Measurements from ENCODE around the gene SPTBN1. TPM values are rescaled to one million over a fixed set of nuclear protein-coding genes. Genes with fewer than 3 reads are reported as not detected.

SPTBN1 gene
- total RNA-seq, 1 donor from 2014 or later: 83.2 TPM

DNA sequence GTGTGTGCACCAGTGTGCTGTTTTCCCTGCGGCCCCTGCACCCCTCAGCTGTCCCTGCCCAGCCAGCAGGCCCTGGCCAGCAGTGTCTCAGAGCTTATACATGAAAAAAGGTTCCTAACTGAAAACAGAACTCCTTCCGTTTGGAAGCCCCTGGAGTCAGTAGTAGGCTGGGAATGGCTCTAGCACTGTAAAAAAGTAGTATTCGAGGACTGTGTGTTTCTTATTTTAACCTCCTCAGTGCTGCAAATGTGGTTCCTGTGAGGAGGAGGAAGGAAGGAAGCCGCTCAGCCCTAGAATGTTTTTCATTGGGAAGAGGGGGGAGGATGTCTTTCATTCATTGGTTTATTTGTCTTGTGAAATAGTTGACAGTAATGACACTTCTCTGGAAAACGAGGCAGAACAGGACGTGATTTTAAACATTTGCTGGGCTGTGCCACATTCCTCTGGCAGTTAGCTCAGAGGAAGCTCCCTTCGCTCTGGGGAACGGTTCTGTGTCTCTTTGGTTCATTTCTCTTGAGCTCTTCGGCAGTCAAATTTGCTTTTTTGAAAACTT, 103.5 kb downstream of the SPTBN1 start:
- Mint-ChIP-seq H3K27ac (peak overlapping the region; percentile 94), H3K4me1 (peaks cover 56% of the 10 kb centered on the region), H3K36me3 (ENCODE audit: low read depth) (peaks cover 21% of the 10 kb centered on the region), H3K9me3 (no peaks in the 10 kb centered on the region), H3K27me3 (no peaks in the 10 kb centered on the region), H3K4me3 (peak overlapping the region; percentile 89)
- TF ChIP-seq CTCF (IDR thresholded peaks at IDR 0.05): no peak
- ATAC-seq (ENCODE audit: low read depth): no peak
- intact Hi-C loops (cut with micrococcal nuclease): loop anchor here (1.0 to 10.0 kb wide), 6 partner anchors 10 to 858 kb away; partner anchors contain the start of genes CCDC88A, CLHC1 and RPS27A
- CTCF ChIA-PET: interaction anchor here (0.6 to 3.7 kb wide), 14 partner anchors 9 to 453 kb away, joined by 3 to 21 read pairs (median 4); no protein-coding TSS in a partner anchor
- DNase-seq: no peak
- POLR2A ChIA-PET: interaction anchor here (0.7 to 7.8 kb wide), 23 partner anchors 9 to 491 kb away, joined by 3 to 198 read pairs (median 6); partner anchors contain the start of gene RTN4

DNA sequence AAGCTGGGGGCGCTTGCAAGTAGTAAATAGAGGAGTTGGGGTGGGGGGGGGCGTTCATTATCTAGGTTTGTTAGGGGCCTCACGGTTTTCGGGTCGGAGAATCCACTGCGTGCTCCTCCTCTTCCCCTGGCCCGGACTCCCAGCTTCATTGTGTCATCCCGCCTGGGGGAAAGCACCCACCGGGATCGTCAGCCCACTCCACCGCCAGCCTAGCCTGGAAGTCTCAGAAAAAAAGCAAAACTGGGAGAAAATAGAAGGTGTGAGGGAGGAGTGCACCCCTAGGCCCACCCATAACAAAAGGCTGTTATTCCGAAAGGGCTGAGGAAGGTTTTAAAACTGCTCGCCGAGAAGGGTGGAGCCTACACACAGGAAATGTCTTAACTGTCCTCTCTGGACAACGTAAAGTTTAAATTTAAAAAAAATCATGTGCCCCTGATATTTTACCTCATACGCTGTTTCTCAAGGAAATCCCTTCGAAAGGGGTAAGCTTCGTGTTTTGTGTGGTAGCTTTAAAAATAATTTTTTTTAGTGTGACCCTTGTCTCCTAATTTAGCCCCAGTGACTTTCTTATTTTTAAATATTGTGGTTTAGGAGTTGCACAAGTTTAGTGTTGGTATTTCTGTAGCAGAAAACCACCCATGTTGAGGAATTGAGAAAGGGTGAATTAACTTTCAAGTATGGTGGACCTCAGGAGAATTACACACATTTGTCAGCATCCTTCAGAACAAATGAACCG, 104.2 kb downstream of the SPTBN1 start:
- intact Hi-C loops (cut with micrococcal nuclease): loop anchor here (1.0 to 5.0 kb wide), 2 partner anchors 9 to 857 kb away; partner anchors contain the start of gene CCDC88A
- CTCF ChIA-PET: interaction anchor here (0.6 to 3.7 kb wide), 12 partner anchors 8 to 583 kb away, joined by 3 to 21 read pairs (median 4); no protein-coding TSS in a partner anchor
- Mint-ChIP-seq H3K4me3 (peak overlapping the region; percentile 89), H3K4me1 (peaks cover 62% of the 10 kb centered on the region), H3K27ac (peak overlapping the region; percentile 94), H3K36me3 (ENCODE audit: low read depth) (peaks cover 24% of the 10 kb centered on the region), H3K9me3 (no peaks in the 10 kb centered on the region), H3K27me3 (no peaks in the 10 kb centered on the region)
- POLR2A ChIA-PET: interaction anchor here (0.7 to 7.8 kb wide), 18 partner anchors 10 to 490 kb away, joined by 3 to 198 read pairs (median 9); partner anchors contain the start of gene RTN4
- no peak for TF ChIP-seq CTCF (IDR thresholded peaks at IDR 0.05)
- no peak for DNase-seq
- ATAC-seq (ENCODE audit: low read depth): peak; percentile 45

DNA sequence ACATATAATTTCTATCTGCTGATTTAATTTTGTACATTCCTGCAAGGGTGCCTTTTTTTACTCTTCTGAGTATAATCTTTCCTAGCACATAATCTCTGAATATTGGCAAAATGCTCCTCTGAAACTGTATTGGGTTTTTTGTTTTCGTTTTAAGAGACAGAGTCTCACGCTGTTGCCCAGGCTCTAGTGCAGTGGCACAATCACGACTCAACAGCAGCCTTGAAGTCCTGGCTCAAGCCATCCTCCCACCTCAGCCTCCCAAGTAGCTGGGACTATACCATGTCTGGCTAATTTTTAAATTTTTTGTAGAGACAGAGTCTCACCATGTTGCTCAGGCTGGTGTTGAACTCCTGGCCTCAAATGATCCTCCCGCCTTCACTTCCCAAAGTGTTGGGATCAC, 104.9 kb downstream of the SPTBN1 start:
- Mint-ChIP-seq H3K4me1 (peaks cover 69% of the 10 kb centered on the region), H3K4me3 (peak overlapping the region; percentile 89), H3K27me3 (no peaks in the 10 kb centered on the region), H3K36me3 (ENCODE audit: low read depth) (peaks cover 24% of the 10 kb centered on the region), H3K27ac (peak overlapping the region; percentile 94), H3K9me3 (no peaks in the 10 kb centered on the region)
- intact Hi-C loops (cut with micrococcal nuclease): loop anchor here (5.0 kb wide), 1 partner anchor 856 kb away; the partner anchor contains the start of gene CCDC88A
- ATAC-seq (ENCODE audit: low read depth) (no peak), DNase-seq (no peak)
- ChIA-PET POLR2A (interaction anchor here (0.7 to 7.8 kb wide), 9 partner anchors 12 to 433 kb away, joined by 3 to 198 read pairs (median 25); no protein-coding TSS in a partner anchor), CTCF (interaction anchor here (0.6 to 3.7 kb wide), 4 partner anchors 14 to 584 kb away, joined by 4 to 21 read pairs (median 12); no protein-coding TSS in a partner anchor)
- TF ChIP-seq CTCF (IDR thresholded peaks at IDR 0.05): no peak

DNA sequence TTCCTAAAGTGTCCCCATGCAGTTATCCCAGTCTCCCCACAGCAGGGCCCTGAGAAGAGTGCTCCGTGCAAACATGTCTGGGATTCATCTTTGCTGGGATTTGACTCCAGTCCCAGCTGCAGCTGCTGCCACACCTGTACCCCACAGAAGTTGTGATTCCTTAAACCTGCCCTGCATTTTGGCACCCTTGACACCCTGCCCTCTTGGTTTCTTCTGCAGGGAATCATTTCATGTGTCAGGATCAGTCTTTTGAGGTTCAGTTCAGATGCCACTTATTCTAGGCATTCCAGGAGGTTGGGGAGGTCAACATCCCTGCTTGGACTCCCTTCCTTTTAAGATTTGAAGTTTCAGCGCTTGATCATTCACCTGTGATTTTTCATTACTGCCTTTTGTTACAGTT, 108.3 kb downstream of the SPTBN1 start:
- peaks cover 86% of the 10 kb centered on the region for H3K4me1 Mint-ChIP-seq
- intact Hi-C loops (cut with micrococcal nuclease): loop anchor here (5.0 kb wide), 1 partner anchor 853 kb away; the partner anchor contains the start of gene CCDC88A
- no peak for TF ChIP-seq CTCF (IDR thresholded peaks at IDR 0.05)
- peak overlapping the region; percentile 65 for H3K27ac Mint-ChIP-seq
- no peaks in the 10 kb centered on the region for H3K9me3 Mint-ChIP-seq
- ChIA-PET CTCF (no interaction called here), POLR2A (interaction anchor here (0.8 to 7.8 kb wide), 2 partner anchors 8 to 17 kb away, joined by 3 to 121 read pairs; no protein-coding TSS in a partner anchor)
- H3K4me3 Mint-ChIP-seq: no peak overlapping the region
- ATAC-seq (ENCODE audit: low read depth) (no peak), DNase-seq (no peak)
- peaks cover 18% of the 10 kb centered on the region for H3K36me3 Mint-ChIP-seq (ENCODE audit: low read depth)
- H3K27me3 Mint-ChIP-seq: no peaks in the 10 kb centered on the region
